HepG2 (cell line): ENCODE data around the gene MAGEB2. TPM values are rescaled to one million over a fixed set of nuclear protein-coding genes. Genes with fewer than 3 reads are reported as not detected.

ENCODE experiments used
- ATAC-seq: fragments of 200-7000 bp; cut with Tn5 transposase; 3 replicates; pipeline ENCODE4 v1.9.1; 2020; ENCODE audit warnings: mild to moderate bottlenecking, moderate library complexity
- BruUV-seq: library from RNA; stranded (reverse); fragments of 400-500 nt; replicated peaks from 2 replicates; lab custom pipeline; 2021; lab: Mats Ljungman, UMichigan
- CTCF ChIA-PET: fragments of 300-600 bp; formaldehyde crosslinking; extraction: SDS; loops from one replicate; lab custom pipeline; 2021; ENCODE audit warnings: low total read pairs, inconsistent platforms, low intra/inter-chr PET ratio; lab: Yijun Ruan, JAX
- POLR2A ChIA-PET: fragments of 350-600 bp; sonication (Branson Sonifier 250); formaldehyde crosslinking; loops from one replicate; lab custom pipeline; 2020; ENCODE audit warnings: antibody characterized with exemption, inconsistent platforms; lab: Yijun Ruan, JAX
- DNase-seq: peaks from one replicate; pipeline ENCODE4 v3.0.0-alpha.2; 2015; ENCODE audit warnings: low spot score
- FAIRE-seq: peaks from 3 replicates; lab custom pipeline; 2011; peaks lifted over from hg19 to GRCh38; lab: Jason Lieb, UNC
- H2AFZ ChIP-seq: one replicate; pipeline ENCODE4 v1.6.1; 2011; ENCODE audit warnings: low read length, inconsistent platforms
- H3K27ac ChIP-seq: fragments of 300-600 bp; 3 replicates; pipeline ENCODE4 v1.8.0; 2011; ENCODE audit warnings: mixed run types, mild to moderate bottlenecking, mixed read lengths, low read length, inconsistent platforms; ENCODE audit not compliant: insufficient read depth; ENCODE audit errors: extremely low read length
- H3K27me3 ChIP-seq, 2 experiments: fragments of 200-600 bp in 1 of 2; 2 replicates in 1 of 2; 3 replicates in 1 of 2; pipeline versions ENCODE4 v1.6.0 to v1.8.0; 2011; ENCODE audit warnings: low read length in 2 of 2, mild to moderate bottlenecking in 2 of 2, moderate library complexity in 2 of 2, inconsistent platforms in 1 of 2; ENCODE audit not compliant: insufficient read depth in 2 of 2, control insufficient read depth in 1 of 2
- H3K36me3 ChIP-seq, 2 experiments: fragments of 200-600 bp in 1 of 2; replicated peaks in 1 of 2; 2 replicates in 1 of 2; 3 replicates in 1 of 2; pipeline versions ENCODE4 v1.5.1 to v1.8.0; 2011; ENCODE audit warnings: low read length in 2 of 2, inconsistent platforms in 1 of 2; ENCODE audit not compliant: insufficient read depth in 2 of 2, control insufficient read depth in 1 of 2
- H3K4me1 ChIP-seq: 2 replicates; pipeline ENCODE4 v1.5.1; 2012; ENCODE audit warnings: low read length, inconsistent platforms; ENCODE audit not compliant: insufficient read depth
- H3K4me2 ChIP-seq: 2 replicates; pipeline ENCODE4 v1.6.0; 2011; ENCODE audit warnings: low read depth, low read length, inconsistent platforms
- H3K4me3 ChIP-seq, 3 experiments: fragments of 200-600 bp in 1 of 3; sonication (generic), shearing (Covaris generic) in 1 of 3; replicated peaks in 1 of 3; 2 replicates each; pipeline ENCODE4 v1.5.1; 2011 to 2016; ENCODE audit warnings: low read length in 3 of 3, inconsistent platforms in 2 of 3, low read depth in 2 of 3, mild to moderate bottlenecking in 2 of 3, control low read depth in 1 of 3, mixed read lengths in 1 of 3; ENCODE audit not compliant: insufficient read depth in 1 of 3
- H3K79me2 ChIP-seq: one replicate; pipeline ENCODE4 v1.6.1; 2011; ENCODE audit warnings: low read length, inconsistent platforms; ENCODE audit not compliant: insufficient read depth
- H3K9ac ChIP-seq: 2 replicates; pipeline ENCODE4 v1.6.0; 2011; ENCODE audit warnings: mild to moderate bottlenecking, low read depth, low read length, inconsistent platforms; ENCODE audit not compliant: insufficient read depth
- H3K9me3 ChIP-seq: 2 replicates; pipeline ENCODE4 v1.5.1; 2012; ENCODE audit warnings: mild to moderate bottlenecking, low read length
- H4K20me1 ChIP-seq: 2 replicates; pipeline ENCODE4 v1.6.0; 2011; ENCODE audit warnings: inconsistent platforms, mild to moderate bottlenecking, low read length, moderate library complexity; ENCODE audit not compliant: insufficient read depth
- ATAD3A ChIP-seq: sonication (generic); formaldehyde crosslinking; IDR thresholded peaks from 2 replicates; pipeline ENCODE4 v1.4.0; 2020; ENCODE audit warnings: missing genetic modification reagents
- GTF2F1 ChIP-seq: fragments of 150-350 bp; IDR thresholded peaks from 2 replicates; pipeline ENCODE4 v1.6.1; 2014; ENCODE audit warnings: low read length
- MTA1 ChIP-seq: sonication (generic); formaldehyde crosslinking; IDR thresholded peaks from 2 replicates; pipeline ENCODE4 v1.4.0; 2020; ENCODE audit warnings: missing genetic modification reagents, mild to moderate bottlenecking, borderline replicate concordance
- THRA ChIP-seq: sonication (generic); formaldehyde crosslinking; IDR thresholded peaks from 2 replicates; pipeline ENCODE4 v1.4.0; 2020; ENCODE audit warnings: missing genetic modification reagents, borderline replicate concordance
- ZFY ChIP-seq: sonication (generic); formaldehyde crosslinking; IDR thresholded peaks from 2 replicates; pipeline ENCODE4 v1.4.0; 2020; ENCODE audit warnings: missing genetic modification reagents
- ZIK1 ChIP-seq: sonication (generic); formaldehyde crosslinking; IDR thresholded peaks from 2 replicates; pipeline ENCODE4 v1.5.0; 2020; ENCODE audit warnings: mild to moderate bottlenecking, low read depth, missing genetic modification reagents, borderline replicate concordance
- ZNF24 ChIP-seq: fragments of 450-650 bp; IDR thresholded peaks from 2 replicates; pipeline ENCODE4 v1.6.1; 2017; ENCODE audit warnings: antibody characterized with exemption, mild to moderate bottlenecking
- ZNF256 ChIP-seq: sonication (generic); formaldehyde crosslinking; conservative IDR thresholded peaks from 2 replicates; pipeline ENCODE4 v1.4.0; 2020; ENCODE audit warnings: missing genetic modification reagents
- ZNF33A ChIP-seq: sonication (generic); formaldehyde crosslinking; IDR thresholded peaks from 2 replicates; pipeline ENCODE4 v1.5.1; 2020; ENCODE audit warnings: missing genetic modification reagents, mild to moderate bottlenecking, moderate library complexity, borderline replicate concordance
- ZNF564 ChIP-seq: sonication (generic); formaldehyde crosslinking; IDR thresholded peaks from 2 replicates; pipeline ENCODE4 v1.8.1; 2023; ENCODE audit warnings: mild to moderate bottlenecking, missing genetic modification reagents
- ZNF724P ChIP-seq: sonication (generic); formaldehyde crosslinking; IDR thresholded peaks from 2 replicates; pipeline ENCODE4 v1.8.0; 2022; ENCODE audit warnings: missing genetic modification reagents, borderline replicate concordance
- WGBS: methylation state at CpG from one replicate; pipeline ENCODE4 v1.1.6; 2017; ENCODE audit warnings: low lambda C conversion rate; 5-methylcytosine and 5-hydroxymethylcytosine counted together
- in situ Hi-C: cut with HindIII; loops from 2 replicates; pipeline ENCODE4 v1.10.0; 2017; ENCODE audit warnings: low pct_unique_long_range_greater_than_20kb; ENCODE audit not compliant: extremely low pct_ligation_motif_present
- intact Hi-C: fragments of 100-400 bp; cut with micrococcal nuclease; formaldehyde crosslinking; loops from one replicate; pipeline ENCODE4 v1.10.0; 2022; ENCODE audit not compliant: unreplicated experiment
- polyA plus RNA-seq, 8 experiments: library from polyadenylated mRNA; depleted of rRNA in 3 of 8; stranded (reverse) in 7 of 8; unstranded in 1 of 8; fragments of >200 nt; fragmentation: Illumina TruSeq in 4 of 8; extraction: Trizol in 4 of 8; gene quantifications; 2 replicates each; pipeline versions ENCODE4 v1.2.1 to v1.2.3, GENCODE V29; 2011 to 2016; ENCODE audit warnings: low read depth in 4 of 8, missing spikeins in 1 of 8, mixed read lengths in 1 of 8; ENCODE audit not compliant: insufficient read depth in 1 of 8
- total RNA-seq, 5 experiments: library from RNA; depleted of rRNA; stranded (reverse); fragments of >200 nt; fragmentation: Illumina TruSeq; extraction: Trizol; gene quantifications; 2 replicates each; pipeline ENCODE4 v1.2.3, GENCODE V29; 2016; ENCODE audit warnings: low read depth in 1 of 5

MAGEB2 gene
- total and polyA plus RNA-seq, 2 of the 13 experiments (the other 11 are each of a cell fraction or from before 2014, with no cell fraction given): not detected

- intact Hi-C loops (no loop called here), in situ Hi-C loops (no loop called here)
- CTCF ChIA-PET: no interaction called here
- POLR2A ChIA-PET: no interaction called here
- H3K4me1 ChIP-seq: no peaks in the 10 kb centered on the region
- TF ChIP-seq THRA (no peak), MTA1 (CRISPR knock-in tag) (no peak), ATAD3A (no peak), GTF2F1 (no peak), ZNF724P (no peak), ZIK1 (CRISPR knock-in tag) (no peak), ZNF33A (no peak), ZFY (no peak), ZNF24 (no peak), ZNF256 (CRISPR knock-in tag) (no peak), ZNF564 (CRISPR knock-in tag) (no peak)
- TF ChIP-seq, all 625 proteins: peak for 0
- ATAC-seq (no peak), DNase-seq (no peak), FAIRE-seq (no peak)
- H3K9ac ChIP-seq: no peak within 1 kb of the TSS
- no peak within 1 kb of the TSS for H3K27ac ChIP-seq
- no peak within 1 kb of the TSS for H3K4me3 ChIP-seq
- no TSS peak for BruUV-seq
- H3K36me3 ChIP-seq: no peaks in the 10 kb centered on the region
- no peaks in the 10 kb centered on the region for H3K9me3 ChIP-seq
- no peaks in the 10 kb centered on the region for H4K20me1 ChIP-seq
- no peaks in the 10 kb centered on the region for H3K79me2 ChIP-seq
- no peaks in the 10 kb centered on the region for H3K27me3 ChIP-seq
- 0% methylated on average over 2 of the region's 10 CpGs for WGBS
- no peak within 1 kb of the TSS for H2AFZ ChIP-seq
- H3K4me2 ChIP-seq: no peak within 1 kb of the TSS
These were observed 26.5 kb downstream of the MAGEB2 start, which contains the start of gene MAGEB4 for GRCh38 chrX:30241724-30242415. Gene MAGEB4, plus strand, starts transcription at chrX:30242000. Its CDS starts 136 bp downstream, at chrX:30242136.
